KMS-11 (cell line): Measurements from ENCODE around the gene CETN3.

Experiments
- H2AFZ ChIP-seq: fragments of 200-600 bp; sonication (generic); 2 replicates; pipeline ENCODE4 v1.6.1; 2016; ENCODE audit warnings: antibody characterized with exemption, mixed run types, low read depth
- H3K27ac ChIP-seq: fragments of 200-600 bp; sonication (generic); 2 replicates; pipeline ENCODE4 v1.6.1; 2016; ENCODE audit warnings: mild to moderate bottlenecking, mixed run types
- H3K27me3 ChIP-seq: fragments of 200-600 bp; sonication (generic); 2 replicates; pipeline ENCODE4 v1.6.1; 2017; ENCODE audit warnings: mild to moderate bottlenecking, low read depth, mixed run types, moderate library complexity; ENCODE audit not compliant: insufficient read depth
- H3K36me3 ChIP-seq: fragments of 200-600 bp; sonication (generic); 2 replicates; pipeline ENCODE4 v1.6.1; 2017; ENCODE audit warnings: mild to moderate bottlenecking, mixed run types; ENCODE audit not compliant: insufficient read depth
- H3K4me1 ChIP-seq: fragments of 200-600 bp; sonication (generic); 2 replicates; pipeline ENCODE4 v1.6.1; 2016; ENCODE audit warnings: mild to moderate bottlenecking, low read depth, mixed run types; ENCODE audit not compliant: poor library complexity, severe bottlenecking
- H3K4me2 ChIP-seq: fragments of 200-600 bp; sonication (generic); 2 replicates; pipeline ENCODE4 v1.7.0; 2016; ENCODE audit warnings: mild to moderate bottlenecking, mixed run types
- H3K4me3 ChIP-seq: fragments of 200-600 bp; sonication (generic); IDR thresholded peaks from 2 replicates; pipeline ENCODE4 v1.6.1; 2017; ENCODE audit warnings: low read depth, low read length, mixed read lengths; ENCODE audit not compliant: insufficient read depth
- H3K79me2 ChIP-seq: fragments of 200-600 bp; sonication (generic); 2 replicates; pipeline ENCODE4 v1.6.1; 2016; ENCODE audit warnings: low read depth, mixed run types; ENCODE audit not compliant: insufficient read depth
- H3K9ac ChIP-seq: fragments of 200-600 bp; sonication (generic); 2 replicates; pipeline ENCODE4 v1.6.1; 2016; ENCODE audit warnings: mild to moderate bottlenecking, mixed run types
- H4K20me1 ChIP-seq: fragments of 200-600 bp; sonication (generic); 2 replicates; pipeline ENCODE4 v1.6.1; 2016; ENCODE audit warnings: mild to moderate bottlenecking, mixed run types; ENCODE audit not compliant: insufficient read depth
- TF ChIP-seq, protein P1 (sequence below): fragments of 200-600 bp; sonication (generic); conservative IDR thresholded peaks from 2 replicates; pipeline ENCODE4 v1.6.1; 2017; ENCODE audit warnings: low read depth, mild to moderate bottlenecking, antibody characterized with exemption, low read length, moderate library complexity, mixed read lengths

CETN3 gene

DNA sequence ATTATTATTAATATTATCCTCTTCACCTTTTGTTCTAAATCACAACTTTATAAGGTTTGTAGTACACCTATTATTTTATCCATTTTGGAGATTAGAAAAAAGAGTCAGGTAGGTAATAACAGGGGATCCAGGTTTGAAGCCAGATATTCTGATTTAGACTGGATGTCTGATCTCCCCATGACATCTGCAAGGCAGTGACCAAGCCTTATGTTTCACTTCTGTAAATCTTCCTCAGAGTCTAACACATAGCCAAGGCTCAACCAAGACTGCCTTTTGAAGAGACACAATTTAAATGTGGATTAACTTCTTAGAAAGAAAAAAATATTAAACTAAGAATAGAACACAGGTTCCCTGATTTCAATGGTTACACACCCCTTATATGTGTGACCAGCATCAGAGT is 44.2 kb downstream of the CETN3 start:
- no peaks in the 10 kb centered on the region for H3K36me3 ChIP-seq
- no peak overlapping the region for H3K4me3 ChIP-seq
- H3K4me2 ChIP-seq, result no peak overlapping the region
- no peak overlapping the region for H3K27ac ChIP-seq
- no peaks in the 10 kb centered on the region for H3K4me1 ChIP-seq
- H4K20me1 ChIP-seq, result no peaks in the 10 kb centered on the region
- H2AFZ ChIP-seq, result no peak overlapping the region
- TF ChIP-seq, protein P1, sequence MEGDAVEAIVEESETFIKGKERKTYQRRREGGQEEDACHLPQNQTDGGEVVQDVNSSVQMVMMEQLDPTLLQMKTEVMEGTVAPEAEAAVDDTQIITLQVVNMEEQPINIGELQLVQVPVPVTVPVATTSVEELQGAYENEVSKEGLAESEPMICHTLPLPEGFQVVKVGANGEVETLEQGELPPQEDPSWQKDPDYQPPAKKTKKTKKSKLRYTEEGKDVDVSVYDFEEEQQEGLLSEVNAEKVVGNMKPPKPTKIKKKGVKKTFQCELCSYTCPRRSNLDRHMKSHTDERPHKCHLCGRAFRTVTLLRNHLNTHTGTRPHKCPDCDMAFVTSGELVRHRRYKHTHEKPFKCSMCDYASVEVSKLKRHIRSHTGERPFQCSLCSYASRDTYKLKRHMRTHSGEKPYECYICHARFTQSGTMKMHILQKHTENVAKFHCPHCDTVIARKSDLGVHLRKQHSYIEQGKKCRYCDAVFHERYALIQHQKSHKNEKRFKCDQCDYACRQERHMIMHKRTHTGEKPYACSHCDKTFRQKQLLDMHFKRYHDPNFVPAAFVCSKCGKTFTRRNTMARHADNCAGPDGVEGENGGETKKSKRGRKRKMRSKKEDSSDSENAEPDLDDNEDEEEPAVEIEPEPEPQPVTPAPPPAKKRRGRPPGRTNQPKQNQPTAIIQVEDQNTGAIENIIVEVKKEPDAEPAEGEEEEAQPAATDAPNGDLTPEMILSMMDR, result no peak
- H3K79me2 ChIP-seq, result no peaks in the 10 kb centered on the region
- no peaks in the 10 kb centered on the region for H3K27me3 ChIP-seq
- H3K9ac ChIP-seq, result no peak overlapping the region

DNA sequence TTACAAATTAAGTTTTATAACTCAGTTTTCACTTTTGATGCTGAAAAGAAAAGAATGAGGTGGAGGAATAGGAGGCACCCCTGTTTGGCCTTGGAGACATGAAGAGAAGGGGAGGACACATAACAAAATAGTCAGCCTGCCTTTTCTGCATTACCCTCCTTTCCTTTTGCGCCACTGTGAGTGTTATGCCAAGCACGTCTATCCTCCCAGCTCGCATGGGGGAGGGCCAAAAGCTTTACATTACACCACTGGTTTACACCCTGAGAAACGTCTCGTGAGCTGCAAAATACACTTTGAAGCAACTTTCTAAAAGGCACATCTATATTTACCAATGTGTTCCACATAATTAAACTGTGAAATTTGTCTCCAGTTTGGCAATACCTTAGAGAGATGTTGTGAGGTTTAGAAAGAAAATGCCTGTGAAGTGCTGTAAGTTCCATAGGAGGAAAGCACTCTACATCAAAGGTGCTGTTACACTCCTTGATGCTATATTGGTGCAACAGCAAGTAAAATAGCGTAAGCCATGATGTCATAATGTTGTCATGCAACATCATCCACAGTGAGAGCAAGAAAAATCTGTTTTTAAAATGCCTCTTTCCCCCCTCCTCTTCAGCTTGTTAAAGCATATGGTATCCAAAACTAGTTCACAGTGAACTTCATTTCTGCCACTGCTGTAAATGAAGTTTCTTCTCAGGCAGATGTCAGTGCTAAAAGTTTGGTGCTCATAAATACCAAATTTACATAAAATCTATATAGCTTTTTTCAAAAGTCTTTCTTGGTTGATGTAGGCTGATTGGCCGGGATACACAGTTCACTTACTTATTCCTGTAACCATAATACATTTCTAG is 50.3 kb downstream of the CETN3 start:
- Histone ChIP-seq H3K27me3 (no peaks in the 10 kb centered on the region), H3K4me1 (no peaks in the 10 kb centered on the region), H3K27ac (no peak overlapping the region), H4K20me1 (no peaks in the 10 kb centered on the region), H3K79me2 (no peaks in the 10 kb centered on the region), H3K36me3 (no peaks in the 10 kb centered on the region), H3K4me2 (no peak overlapping the region), H2AFZ (no peak overlapping the region), H3K9ac (no peak overlapping the region), H3K4me3 (no peak overlapping the region)
- TF ChIP-seq, protein P1, result no peak

DNA sequence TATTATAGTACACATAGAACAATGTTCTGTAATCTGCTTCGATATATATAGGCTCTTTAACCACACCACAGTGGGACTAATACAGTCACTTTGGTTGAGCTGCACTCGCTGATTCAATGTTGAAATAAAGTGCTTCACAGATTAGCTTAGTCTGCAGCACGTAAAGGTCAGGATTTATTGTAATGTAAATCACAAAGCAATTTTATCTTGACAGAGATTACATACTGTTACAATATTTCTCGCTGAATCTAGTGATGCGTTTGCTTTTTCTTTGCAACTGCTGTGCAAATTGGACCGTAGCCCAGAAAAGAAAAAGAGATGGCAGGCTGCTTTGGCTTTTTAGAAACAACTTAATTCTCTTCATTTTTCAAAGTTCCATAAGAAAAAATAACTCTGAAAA is 52.9 kb downstream of the CETN3 start:
- H3K79me2 ChIP-seq, result no peaks in the 10 kb centered on the region
- H3K27me3 ChIP-seq, result no peaks in the 10 kb centered on the region
- H3K9ac ChIP-seq, result no peak overlapping the region
- H3K27ac ChIP-seq, result no peak overlapping the region
- H3K4me2 ChIP-seq, result no peak overlapping the region
- TF ChIP-seq, protein P1, result no peak
- no peaks in the 10 kb centered on the region for H3K4me1 ChIP-seq
- no peaks in the 10 kb centered on the region for H4K20me1 ChIP-seq
- H3K36me3 ChIP-seq, result no peaks in the 10 kb centered on the region
- no peak overlapping the region for H3K4me3 ChIP-seq
- no peak overlapping the region for H2AFZ ChIP-seq

DNA sequence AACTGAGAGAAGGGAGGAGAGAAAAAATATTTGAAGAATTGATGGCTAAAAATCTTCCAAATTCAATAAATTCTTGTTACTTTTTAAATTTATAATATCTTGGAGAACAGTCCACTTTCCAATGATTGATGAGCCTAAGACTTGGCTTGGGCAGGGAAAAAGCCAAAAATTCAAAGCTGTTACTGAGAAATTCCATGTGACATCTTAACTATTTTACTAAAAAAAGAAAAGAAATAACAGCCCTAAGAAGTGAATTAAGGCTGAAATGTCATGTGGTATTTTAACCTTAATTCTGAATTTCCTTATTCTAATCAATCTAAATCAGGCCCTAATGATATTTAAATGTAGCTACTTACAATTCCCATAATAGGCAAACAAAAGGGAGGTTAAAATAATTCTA is 53.4 kb downstream of the CETN3 start:
- H4K20me1 ChIP-seq, result no peaks in the 10 kb centered on the region
- no peak overlapping the region for H3K9ac ChIP-seq
- H3K4me1 ChIP-seq, result no peaks in the 10 kb centered on the region
- TF ChIP-seq, protein P1, result no peak
- no peak overlapping the region for H3K27ac ChIP-seq
- H3K4me2 ChIP-seq, result no peak overlapping the region
- no peak overlapping the region for H2AFZ ChIP-seq
- no peak overlapping the region for H3K4me3 ChIP-seq
- no peaks in the 10 kb centered on the region for H3K79me2 ChIP-seq
- no peaks in the 10 kb centered on the region for H3K36me3 ChIP-seq
- no peaks in the 10 kb centered on the region for H3K27me3 ChIP-seq
